HG03565 (cell line): ENCODE data around the gene NCF4.

Experiments used
- ATAC-seq: cut with Tn5 transposase; IDR thresholded peaks from one replicate; pipeline ENCODE4 v1.9.1; 2021; ENCODE audit warnings: mild to moderate bottlenecking, moderate library complexity; ENCODE audit not compliant: unreplicated experiment

NCF4 gene

DNA sequence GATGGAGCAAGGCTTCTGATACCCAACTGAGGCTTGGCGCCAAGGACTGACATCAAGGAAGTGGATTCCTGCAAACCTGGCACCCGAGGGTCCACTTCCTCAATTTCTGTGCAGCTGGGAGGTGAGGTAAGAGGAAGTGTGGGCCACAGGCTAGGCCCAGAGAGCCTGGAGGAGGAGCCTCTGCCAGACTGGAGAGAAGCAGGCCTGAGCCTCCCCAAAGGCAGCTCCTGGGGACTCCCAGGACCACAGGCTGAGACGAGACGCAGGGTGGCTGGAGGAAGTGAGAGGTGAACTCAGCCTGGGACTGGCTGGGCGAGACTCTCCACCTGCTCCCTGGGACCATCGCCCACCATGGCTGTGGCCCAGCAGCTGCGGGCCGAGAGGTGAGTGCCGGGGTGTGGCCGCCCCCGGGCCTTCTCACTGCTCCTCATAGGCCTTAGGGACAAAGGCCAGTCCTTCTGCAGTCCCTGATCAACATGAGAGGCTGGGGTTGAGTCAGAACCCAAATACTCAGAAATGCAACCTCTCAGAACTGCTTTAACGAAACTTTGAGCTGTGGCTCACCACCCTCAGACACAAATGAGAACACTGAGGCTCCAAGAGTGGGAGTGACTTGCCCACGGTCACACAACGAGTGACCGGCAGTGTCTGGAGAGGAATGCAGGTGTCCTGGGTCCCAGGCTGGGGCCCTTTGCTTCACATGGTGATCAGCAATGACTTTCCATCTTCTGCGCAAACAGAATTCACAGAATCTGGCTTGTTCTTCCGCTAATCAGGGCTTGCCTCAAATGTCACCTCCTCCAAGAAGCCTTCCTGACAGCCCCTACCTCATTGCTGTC, at the start of gene NCF4:
TSS of gene NCF4 (plus strand) at position 186 of the 839 bp plus-strand sequence. CDS start at position 352, 166 bp downstream.
- ATAC-seq, result peak; percentile 61

DNA sequence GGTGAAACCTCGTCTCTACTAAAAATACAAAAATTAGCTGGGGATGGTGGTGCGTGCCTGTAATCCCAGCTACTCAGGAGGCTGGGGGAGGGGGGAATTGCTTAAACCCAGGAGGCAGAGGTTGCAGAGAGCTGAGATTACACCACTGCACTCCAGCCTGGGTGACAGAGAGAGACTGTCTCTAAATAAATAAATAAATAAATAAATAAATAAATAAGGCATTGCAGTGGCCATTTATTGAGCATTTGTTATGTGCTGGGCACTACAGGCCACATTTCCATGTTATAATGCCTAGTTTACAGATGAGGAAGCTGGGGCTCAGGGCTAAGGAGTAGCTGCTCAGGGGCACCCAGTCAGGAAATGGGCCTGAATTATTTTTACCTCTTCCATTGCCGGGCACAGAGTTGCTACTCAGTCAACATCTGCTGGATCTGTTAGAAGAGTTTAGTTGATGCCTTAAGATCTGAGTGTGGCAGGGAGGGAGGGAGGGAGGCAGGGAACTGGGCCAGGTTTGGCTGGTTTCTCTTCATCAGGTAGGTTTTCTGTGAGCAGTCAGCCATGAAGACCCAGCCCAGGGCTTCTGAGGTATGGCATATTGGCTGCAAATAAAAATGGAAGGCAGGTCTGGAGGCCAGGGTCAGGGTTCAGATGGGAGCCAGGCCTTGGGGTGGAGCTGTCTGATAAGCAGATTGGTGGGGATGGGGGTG, 49.6 kb upstream of the NCF4 start:
- no peak for ATAC-seq

DNA sequence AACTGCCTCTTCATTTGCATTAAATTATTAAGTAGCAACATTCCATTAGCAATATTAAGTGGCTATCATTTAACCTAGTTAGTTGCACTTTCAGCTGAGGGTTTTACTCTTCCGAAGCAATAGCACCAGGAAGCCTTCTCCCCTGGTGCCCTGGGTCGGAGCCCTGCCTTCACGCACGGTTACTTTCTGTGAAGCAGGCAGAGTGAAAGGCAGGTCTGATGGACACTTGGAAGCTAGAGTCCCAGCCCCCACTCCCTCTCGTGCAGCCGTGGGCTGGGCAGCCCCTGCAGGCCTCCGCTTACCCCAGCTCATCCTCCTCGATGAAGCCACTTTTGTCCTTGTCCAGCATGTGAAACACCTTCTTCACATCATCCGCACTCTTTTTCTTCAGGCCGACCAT, 46.0 kb upstream of the NCF4 start:
- no peak for ATAC-seq

DNA sequence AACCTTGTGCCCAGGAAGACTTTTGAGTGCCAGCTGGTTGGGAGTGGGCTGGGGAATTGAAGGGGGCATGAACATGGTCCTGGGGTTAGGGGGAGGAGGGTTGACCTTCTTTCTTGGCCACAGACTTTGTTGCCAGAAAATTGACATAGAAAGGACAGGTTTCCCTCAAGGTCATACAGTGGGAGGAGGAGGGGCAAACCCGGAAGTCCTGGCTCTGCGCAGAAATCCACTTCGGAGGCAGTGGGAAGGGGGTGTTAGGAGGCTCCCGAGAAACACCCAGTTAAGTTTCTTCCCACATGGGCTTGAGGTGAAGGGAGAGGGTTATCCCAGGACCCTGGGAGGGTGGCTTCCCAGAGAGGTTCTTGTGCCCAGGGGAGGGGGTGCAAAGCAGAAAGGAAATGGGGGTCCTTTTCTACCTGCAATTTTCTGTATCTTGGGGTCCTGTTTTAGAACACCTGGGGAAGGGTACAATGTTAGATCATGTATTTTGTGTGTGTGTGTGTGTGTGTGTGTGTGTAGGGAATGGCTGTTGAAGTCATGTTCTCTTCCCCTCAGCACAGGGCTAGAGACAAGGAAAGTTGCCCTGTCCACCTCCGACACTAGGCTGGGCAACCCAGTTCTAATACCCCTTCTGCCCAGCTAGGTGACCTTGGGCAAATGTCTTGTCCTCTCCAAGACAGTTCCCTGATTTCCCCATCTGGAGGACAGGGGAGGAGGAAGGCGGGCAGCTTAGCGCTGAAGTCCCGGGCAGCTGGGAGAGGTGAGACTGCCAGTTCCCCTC, 45.1 kb upstream of the NCF4 start:
- ATAC-seq, result no peak

GRCh38 chr22:36816339-36816635, 44.5 kb upstream of the NCF4 start:
- ATAC-seq, result no peak

GRCh38 chr22:36816636-36817524, 43.9 kb upstream of the NCF4 start, which contains the start of gene PVALB:
PVALB (minus strand) TSS chr22:36817035; CDS start chr22:36817005, 30 bp downstream.
- no peak for ATAC-seq

DNA sequence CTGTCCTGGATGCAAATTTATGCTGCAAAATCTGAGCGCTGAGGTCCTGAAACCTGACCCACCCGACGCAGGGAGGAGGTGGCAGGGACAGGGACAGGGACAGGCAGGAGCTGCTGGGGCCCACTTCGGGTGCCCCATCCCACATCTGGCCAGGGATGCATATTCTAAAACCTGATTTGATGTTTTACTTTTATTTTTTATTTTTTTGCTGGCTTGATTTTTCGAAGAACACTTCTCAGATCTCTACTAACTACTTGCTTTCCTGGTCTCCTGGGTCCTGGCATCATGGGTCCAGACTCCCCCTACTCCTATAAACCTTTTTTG, 43.3 kb upstream of the NCF4 start:
- ATAC-seq, result no peak

DNA sequence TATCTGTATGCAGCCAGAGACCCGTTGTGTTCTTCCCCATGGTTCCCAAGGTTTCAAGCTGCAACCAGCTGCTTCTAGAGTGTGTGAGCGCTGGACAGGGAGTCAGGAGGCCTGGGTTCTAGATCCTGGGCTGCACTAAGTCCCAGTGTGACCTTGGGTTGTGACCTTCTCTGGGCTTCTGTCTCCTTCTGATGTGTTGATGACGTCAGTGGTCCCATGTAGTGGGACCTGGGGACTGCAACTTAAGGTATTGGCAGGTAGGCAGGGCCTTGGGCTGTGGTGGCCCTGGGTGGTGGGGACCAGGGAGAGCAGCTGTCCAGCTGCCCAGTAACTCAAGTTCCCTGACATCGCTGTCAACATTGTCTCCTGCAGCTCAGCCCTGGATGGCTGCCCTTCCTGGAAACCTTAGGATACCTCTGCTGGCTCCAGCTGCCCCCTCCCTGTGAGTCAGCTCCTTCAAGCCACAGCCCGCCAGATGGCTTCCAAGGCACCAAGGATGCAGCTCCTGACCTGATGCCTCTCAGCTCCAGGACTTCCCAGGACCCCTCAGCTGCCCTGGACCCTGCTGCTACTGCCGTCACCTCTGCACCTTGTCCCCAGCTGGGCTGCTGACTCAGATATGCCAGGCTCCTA, 42.7 kb upstream of the NCF4 start:
- ATAC-seq, result no peak

GRCh38 chr22:36819112-36819511, 41.7 kb upstream of the NCF4 start:
- no peak for ATAC-seq

DNA sequence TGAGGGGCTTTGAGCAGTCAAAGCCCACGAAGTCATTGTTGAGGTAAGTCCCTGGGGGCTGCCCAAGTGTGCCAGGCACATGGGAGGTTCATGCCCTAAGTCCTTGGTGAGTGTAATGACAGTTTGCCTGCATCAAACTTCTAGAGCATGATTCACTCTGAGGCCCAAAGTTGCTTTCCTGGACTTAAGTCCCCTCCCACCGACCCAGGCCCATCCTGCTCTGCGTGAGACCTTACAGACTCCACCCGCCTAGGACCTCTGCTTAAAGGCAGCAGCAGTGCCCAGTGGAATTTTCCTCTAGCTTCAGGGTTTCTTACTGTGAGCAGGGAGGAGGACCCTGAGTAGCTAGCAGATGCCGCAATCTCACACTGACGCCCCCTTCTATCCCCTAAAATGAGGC, 38.2 kb upstream of the NCF4 start:
- ATAC-seq, result no peak

DNA sequence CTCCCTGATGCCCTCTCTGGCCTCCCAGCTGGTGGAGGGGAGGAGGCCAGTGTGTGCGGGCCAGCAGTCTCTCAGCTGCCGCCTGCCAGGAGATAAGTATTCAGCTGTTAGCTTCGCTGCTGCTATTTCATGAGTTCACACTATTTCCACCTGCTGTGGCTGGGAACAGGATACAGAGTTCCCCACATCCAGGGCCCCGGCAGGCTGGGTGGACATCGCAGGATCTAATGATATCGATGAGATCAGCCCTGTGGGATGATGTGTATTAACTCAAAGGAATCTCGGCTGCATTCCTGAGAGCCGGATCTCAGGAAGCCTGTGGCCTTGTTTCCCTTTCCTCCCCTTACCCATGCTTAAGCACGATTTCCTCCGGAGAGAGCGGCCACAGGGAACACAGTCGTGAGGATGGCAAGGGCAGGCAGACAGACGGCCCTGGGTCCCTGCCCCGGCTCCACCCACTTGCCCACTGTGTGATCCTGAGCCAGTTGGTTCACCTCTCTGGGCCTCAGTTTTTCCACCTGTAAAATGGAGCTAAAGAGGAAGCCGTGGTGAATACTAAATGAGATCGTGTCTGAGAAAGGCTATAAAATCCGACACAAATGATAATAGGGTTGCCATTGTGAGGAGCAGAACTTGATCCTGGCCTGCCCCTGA, 37.5 kb upstream of the NCF4 start:
- ATAC-seq, result no peak

DNA sequence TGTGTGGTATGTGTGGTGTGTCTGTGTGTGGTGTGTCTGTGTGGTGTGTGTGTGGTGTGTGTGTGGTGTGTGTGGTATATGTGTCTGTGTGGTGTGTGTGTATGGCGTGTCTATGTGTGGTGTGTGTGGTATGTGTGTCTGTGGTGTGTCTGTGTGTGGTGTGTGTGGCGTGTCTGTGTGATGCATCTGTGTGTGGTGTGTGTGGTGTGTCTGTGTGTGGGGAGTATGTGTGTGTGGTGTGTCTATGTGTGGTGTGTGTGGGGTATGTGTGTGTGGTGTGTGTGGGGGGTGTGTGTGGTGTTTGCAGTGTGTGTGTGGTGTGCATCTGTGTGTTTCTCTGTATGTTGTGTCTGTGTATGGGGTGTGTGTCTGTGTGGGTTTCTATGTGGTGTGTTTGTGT, 36.2 kb upstream of the NCF4 start:
- ATAC-seq, result no peak

GRCh38 chr22:36826262-36826661, 34.5 kb upstream of the NCF4 start:
- no peak for ATAC-seq

DNA sequence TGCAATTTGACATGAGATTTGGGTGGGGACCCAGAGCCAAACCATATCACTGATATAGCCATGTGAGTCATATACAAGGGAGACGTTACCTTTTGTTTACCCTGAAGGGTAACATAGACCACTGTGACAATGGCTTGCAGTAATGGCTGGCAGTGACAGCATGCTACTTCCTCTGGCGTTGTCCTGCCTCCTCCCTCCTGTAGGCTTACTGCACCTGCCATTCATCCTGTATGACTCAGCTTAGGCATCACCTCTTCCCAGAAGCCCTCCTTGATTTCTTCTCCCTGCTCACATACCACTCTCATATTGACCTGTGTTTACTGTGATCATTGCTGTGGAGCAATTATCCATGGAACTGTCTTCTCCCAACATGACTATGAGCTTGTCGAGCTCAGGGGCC, 32.0 kb upstream of the NCF4 start:
- no peak for ATAC-seq

DNA sequence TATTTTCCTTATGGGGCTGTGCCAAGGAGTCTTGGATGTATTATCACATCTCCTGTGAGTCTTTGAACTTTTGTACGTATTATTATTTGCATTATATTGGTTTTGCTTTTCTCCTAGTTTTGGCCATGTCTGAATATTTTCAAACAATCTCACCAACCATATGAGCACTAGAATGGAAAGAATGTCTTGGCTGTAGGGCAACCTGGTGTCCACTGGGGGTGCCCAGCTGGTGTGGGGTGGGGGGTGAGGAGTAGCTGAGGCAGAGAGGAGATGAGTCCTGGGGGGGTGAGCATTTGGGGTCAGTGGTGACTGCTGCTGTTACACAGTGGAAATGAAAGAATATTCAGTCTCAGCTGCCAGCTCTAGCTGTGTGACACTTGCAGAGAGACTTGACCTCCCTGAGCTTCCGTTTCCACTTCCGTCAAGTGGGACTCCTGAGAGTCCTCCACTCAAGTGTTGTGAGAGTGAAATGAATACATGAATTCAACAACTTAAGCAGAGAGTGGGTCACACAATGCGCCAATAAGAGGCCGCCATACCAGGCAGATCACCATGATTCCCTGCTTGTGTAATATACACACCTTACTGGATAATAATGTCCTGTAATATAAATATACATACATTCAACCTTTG, 31.3 kb upstream of the NCF4 start:
- no peak for ATAC-seq

GRCh38 chr22:36830601-36831000, 30.2 kb upstream of the NCF4 start:
- no peak for ATAC-seq

DNA sequence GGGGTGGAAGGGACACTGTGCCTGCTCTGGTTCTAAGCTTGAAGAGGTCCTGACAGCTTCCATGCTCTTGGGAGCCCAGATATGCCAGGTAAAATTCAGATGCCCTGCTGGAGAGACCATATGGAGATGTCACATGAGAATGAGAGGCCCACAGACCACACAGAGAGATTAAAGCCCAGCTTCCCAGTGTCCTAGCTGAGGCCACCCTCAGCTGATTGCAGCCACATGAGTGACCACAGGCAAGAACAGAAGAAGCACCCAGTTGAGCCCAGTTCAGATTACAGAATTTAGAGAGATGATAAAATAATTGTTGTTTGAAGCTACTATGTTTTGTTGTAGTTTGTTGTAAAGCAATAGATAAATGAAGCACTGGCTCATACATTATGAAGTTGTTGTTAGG, 29.6 kb upstream of the NCF4 start:
- no peak for ATAC-seq

DNA sequence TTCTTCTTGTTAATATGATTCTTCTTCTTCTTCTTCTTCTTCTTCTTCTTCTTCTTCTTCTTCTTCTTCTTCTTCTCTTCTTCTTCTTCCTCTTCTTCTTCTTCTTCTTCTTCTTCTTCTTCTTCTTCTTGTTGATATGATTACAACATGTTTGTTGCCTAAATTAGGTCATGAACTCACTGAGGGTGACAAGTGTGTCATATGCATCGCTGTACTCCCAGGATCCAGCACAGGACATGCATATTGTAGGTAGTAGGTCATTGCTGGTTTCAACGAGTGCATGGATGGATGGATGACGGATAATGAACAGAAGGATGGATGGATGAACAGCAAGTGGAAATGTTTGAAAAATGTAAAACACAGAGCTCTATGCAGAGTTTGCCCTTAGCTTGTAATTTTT, 29.1 kb upstream of the NCF4 start:
- ATAC-seq, result no peak

GRCh38 chr22:36833073-36833472, 27.7 kb upstream of the NCF4 start:
- no peak for ATAC-seq
